Thoracic aorta (tissue), 2 donors: Measurements from ENCODE around the gene CIZ1. TPM values are rescaled to one million over a fixed set of nuclear protein-coding genes. Genes with fewer than 3 reads are reported as not detected.
A peak's percentile ranks its signal among the peaks of the same experiment; 100 is the strongest.

Source experiments
- ATAC-seq: fragments of 150-250 bp; one replicate; pipeline ENCODE4 v1.8.0; 2017; ENCODE audit warnings: low read depth; ENCODE audit not compliant: insufficient number of reproducible peaks, low FRiP score
- DNase-seq: peaks from one replicate; pipeline ENCODE4 v3.0.0-alpha.2; 2020; ENCODE audit warnings: low spot score
- H3K27ac ChIP-seq, 2 donors: fragments of 200-600 bp; sonication (generic); 1 replicate in 1 of 2; 2 replicates in 1 of 2; pipeline ENCODE4 v1.5.1; 2016; ENCODE audit warnings: mild to moderate bottlenecking in 2 of 2, moderate library complexity in 2 of 2
- H3K27me3 ChIP-seq: fragments of 200-600 bp; sonication (generic); replicated peaks from 2 replicates; pipeline ENCODE4 v1.6.0; 2016; ENCODE audit warnings: mild to moderate bottlenecking; ENCODE audit not compliant: insufficient read depth
- H3K36me3 ChIP-seq: fragments of 200-600 bp; sonication (generic); one replicate; pipeline ENCODE4 v1.5.1; 2016
- H3K4me1 ChIP-seq, 2 donors: fragments of 200-600 bp; sonication (generic); 1 replicate in 1 of 2; 2 replicates in 1 of 2; pipeline versions ENCODE4 v1.5.1 to v1.6.0; 2016; ENCODE audit warnings: low read depth in 2 of 2, mild to moderate bottlenecking in 1 of 2; ENCODE audit not compliant: control insufficient read depth in 1 of 2
- H3K4me3 ChIP-seq: fragments of 200-600 bp; sonication (generic); 2 replicates; pipeline ENCODE4 v1.5.1; 2016; ENCODE audit warnings: mild to moderate bottlenecking
- H3K9me3 ChIP-seq: fragments of 200-600 bp; sonication (generic); 2 replicates; pipeline ENCODE4 v1.5.1; 2016
- total RNA-seq, 2 donors: library from RNA; depleted of rRNA; stranded (reverse); fragments of >200 nt; gene quantifications; one replicate each; pipeline versions ENCODE4 v1.1.0 to v1.2.3, GENCODE V29; 2016
- TF ChIP-seq, protein P1 (sequence below): fragments of 200-600 bp; sonication (generic); IDR thresholded peaks from one replicate; pipeline ENCODE4 v1.5.1; 2019; ENCODE audit warnings: antibody characterized with exemption

Gene CIZ1
- total RNA-seq, 2 donors from 2014 or later: 68.0 to 86.0 TPM

- no peak for ATAC-seq
- no peak for DNase-seq
- Histone ChIP-seq H3K9me3 (no peaks in the 10 kb centered on the region), H3K36me3 (peaks cover 13% of the 10 kb centered on the region), H3K27ac (no peak overlapping the region), H3K27me3 (no peaks in the 10 kb centered on the region), H3K4me3 (no peak overlapping the region), H3K4me1 (peaks cover 23 to 32% of the 10 kb centered on the region in 2 donors)
- TF ChIP-seq, protein P1, sequence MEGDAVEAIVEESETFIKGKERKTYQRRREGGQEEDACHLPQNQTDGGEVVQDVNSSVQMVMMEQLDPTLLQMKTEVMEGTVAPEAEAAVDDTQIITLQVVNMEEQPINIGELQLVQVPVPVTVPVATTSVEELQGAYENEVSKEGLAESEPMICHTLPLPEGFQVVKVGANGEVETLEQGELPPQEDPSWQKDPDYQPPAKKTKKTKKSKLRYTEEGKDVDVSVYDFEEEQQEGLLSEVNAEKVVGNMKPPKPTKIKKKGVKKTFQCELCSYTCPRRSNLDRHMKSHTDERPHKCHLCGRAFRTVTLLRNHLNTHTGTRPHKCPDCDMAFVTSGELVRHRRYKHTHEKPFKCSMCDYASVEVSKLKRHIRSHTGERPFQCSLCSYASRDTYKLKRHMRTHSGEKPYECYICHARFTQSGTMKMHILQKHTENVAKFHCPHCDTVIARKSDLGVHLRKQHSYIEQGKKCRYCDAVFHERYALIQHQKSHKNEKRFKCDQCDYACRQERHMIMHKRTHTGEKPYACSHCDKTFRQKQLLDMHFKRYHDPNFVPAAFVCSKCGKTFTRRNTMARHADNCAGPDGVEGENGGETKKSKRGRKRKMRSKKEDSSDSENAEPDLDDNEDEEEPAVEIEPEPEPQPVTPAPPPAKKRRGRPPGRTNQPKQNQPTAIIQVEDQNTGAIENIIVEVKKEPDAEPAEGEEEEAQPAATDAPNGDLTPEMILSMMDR: no peak
Observed at GRCh38 chr9:128125580-128126354, 65.6 kb downstream of the CIZ1 start.

- no peak for ATAC-seq
- H3K27ac ChIP-seq: no peak overlapping the region
- DNase-seq: no peak
Observed at GRCh38 chr9:128124873-128125579, 66.3 kb downstream of the CIZ1 start.

GRCh38 chr9:128124451-128124850 is 66.9 kb downstream of the CIZ1 start:
- Histone ChIP-seq H3K4me3 (no peak overlapping the region), H3K9me3 (no peaks in the 10 kb centered on the region), H3K27ac (no peak overlapping the region), H3K4me1 (peaks cover 23 to 30% of the 10 kb centered on the region in 2 donors), H3K27me3 (no peaks in the 10 kb centered on the region), H3K36me3 (peaks cover 13% of the 10 kb centered on the region)
- TF ChIP-seq, protein P1: no peak
- DNase-seq (no peak), ATAC-seq (no peak)

More at GRCh38 chr9:128124873-128125579, 66.3 kb downstream of the CIZ1 start:
- Histone ChIP-seq H3K9me3 (no peaks in the 10 kb centered on the region), H3K27me3 (no peaks in the 10 kb centered on the region), H3K4me3 (no peak overlapping the region), H3K36me3 (peaks cover 13% of the 10 kb centered on the region), H3K4me1 (peaks cover 23 to 32% of the 10 kb centered on the region in 2 donors)
- TF ChIP-seq, protein P1: peak; percentile 27

- no peak for ATAC-seq
- Histone ChIP-seq H3K9me3 (no peaks in the 10 kb centered on the region), H3K4me1 (peaks cover 18 to 21% of the 10 kb centered on the region in 2 donors), H3K36me3 (peaks cover 13% of the 10 kb centered on the region), H3K4me3 (no peak overlapping the region), H3K27me3 (no peaks in the 10 kb centered on the region), H3K27ac (no peak overlapping the region)
- TF ChIP-seq, protein P1: no peak
- DNase-seq: no peak
Observed at GRCh38 chr9:128123451-128124080, 67.8 kb downstream of the CIZ1 start.

DNA sequence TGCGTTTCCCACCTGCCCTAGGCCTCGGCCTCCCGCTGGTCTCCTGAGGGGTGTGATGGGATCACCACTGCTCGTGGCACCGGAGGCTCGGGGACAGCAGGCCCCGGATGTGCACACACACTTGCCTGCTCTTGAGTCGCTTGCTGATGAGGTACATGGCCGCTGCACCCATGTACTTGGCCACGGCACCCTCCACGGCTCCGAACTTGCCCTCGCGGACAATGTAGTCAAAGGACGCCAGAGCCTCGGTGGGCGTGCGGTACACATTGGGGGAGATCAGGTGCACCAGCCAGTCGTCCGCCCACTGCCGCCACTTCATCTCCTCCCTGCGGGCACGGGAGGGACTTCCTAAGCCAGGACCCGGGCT is 68.6 kb downstream of the CIZ1 start:
- no peak for ATAC-seq
- Histone ChIP-seq H3K4me3 (no peak overlapping the region), H3K27me3 (no peaks in the 10 kb centered on the region), H3K36me3 (peaks cover 13% of the 10 kb centered on the region), H3K4me1 (peaks cover 18 to 27% of the 10 kb centered on the region in 2 donors), H3K9me3 (no peaks in the 10 kb centered on the region), H3K27ac (no peak overlapping the region)
- TF ChIP-seq, protein P1: no peak
- no peak for DNase-seq
